ENCODE results near the gene RAB11A. TPM values are rescaled to one million over a fixed set of nuclear protein-coding genes. Genes with fewer than 3 reads are reported as not detected.

The RAB11A gene
- 100 to 1,000 TPM in 11 of 12 donors, not detected in 1; 150 to 213 (median 169) TPM for polyA plus RNA-seq (ENCODE audit: insufficient read length in 12 of 12)
- long read RNA-seq, donor 1, full-length matches to known transcripts: 74 of 104 reads
- long read RNA-seq, donor 1, partial matches to known transcripts: 21 of 104 reads
- long read RNA-seq, donor 1, other reads (novel, unspliced or antisense): 9 of 104 reads
- long read RNA-seq, donor 2, full-length matches to known transcripts: 72 of 111 reads
- long read RNA-seq, donor 2, partial matches to known transcripts: 27 of 111 reads
- long read RNA-seq, donor 2, other reads (novel, unspliced or antisense): 12 of 111 reads
- long read RNA-seq, donor 3, full-length matches to known transcripts: 27 of 38 reads
- long read RNA-seq, donor 3, partial matches to known transcripts: 6 of 38 reads
- long read RNA-seq, donor 3, other reads (novel, unspliced or antisense): 5 of 38 reads
- long read RNA-seq, donor 4, full-length matches to known transcripts: 16 of 21 reads
- long read RNA-seq, donor 4, partial matches to known transcripts: 5 of 21 reads
- long read RNA-seq, donor 4, other reads (novel, unspliced or antisense): 0 of 21 reads
- long read RNA-seq, donor 5, full-length matches to known transcripts: 64 of 88 reads
- long read RNA-seq, donor 5, partial matches to known transcripts: 5 of 88 reads
- long read RNA-seq, donor 5, other reads (novel, unspliced or antisense): 19 of 88 reads
- long read RNA-seq, donor 6, full-length matches to known transcripts: 43 of 62 reads
- long read RNA-seq, donor 6, partial matches to known transcripts: 11 of 62 reads
- long read RNA-seq, donor 6, other reads (novel, unspliced or antisense): 8 of 62 reads
- long read RNA-seq, donor 7, full-length matches to known transcripts: 32 of 43 reads
- long read RNA-seq, donor 7, partial matches to known transcripts: 0 of 43 reads
- long read RNA-seq, donor 7, other reads (novel, unspliced or antisense): 11 of 43 reads
- long read RNA-seq, donor 8, full-length matches to known transcripts: 53 of 69 reads
- long read RNA-seq, donor 8, partial matches to known transcripts: 16 of 69 reads
- long read RNA-seq, donor 8, other reads (novel, unspliced or antisense): 0 of 69 reads
- long read RNA-seq, donor 9, full-length matches to known transcripts: 35 of 83 reads
- long read RNA-seq, donor 9, partial matches to known transcripts: 38 of 83 reads
- long read RNA-seq, donor 9, other reads (novel, unspliced or antisense): 10 of 83 reads
- long read RNA-seq, donor 10, full-length matches to known transcripts: 51 of 62 reads
- long read RNA-seq, donor 10, partial matches to known transcripts: 0 of 62 reads
- long read RNA-seq, donor 10, other reads (novel, unspliced or antisense): 11 of 62 reads
- long read RNA-seq, donor 11, full-length matches to known transcripts: 63 of 82 reads
- long read RNA-seq, donor 11, partial matches to known transcripts: 8 of 82 reads
- long read RNA-seq, donor 11, other reads (novel, unspliced or antisense): 11 of 82 reads

DNA sequence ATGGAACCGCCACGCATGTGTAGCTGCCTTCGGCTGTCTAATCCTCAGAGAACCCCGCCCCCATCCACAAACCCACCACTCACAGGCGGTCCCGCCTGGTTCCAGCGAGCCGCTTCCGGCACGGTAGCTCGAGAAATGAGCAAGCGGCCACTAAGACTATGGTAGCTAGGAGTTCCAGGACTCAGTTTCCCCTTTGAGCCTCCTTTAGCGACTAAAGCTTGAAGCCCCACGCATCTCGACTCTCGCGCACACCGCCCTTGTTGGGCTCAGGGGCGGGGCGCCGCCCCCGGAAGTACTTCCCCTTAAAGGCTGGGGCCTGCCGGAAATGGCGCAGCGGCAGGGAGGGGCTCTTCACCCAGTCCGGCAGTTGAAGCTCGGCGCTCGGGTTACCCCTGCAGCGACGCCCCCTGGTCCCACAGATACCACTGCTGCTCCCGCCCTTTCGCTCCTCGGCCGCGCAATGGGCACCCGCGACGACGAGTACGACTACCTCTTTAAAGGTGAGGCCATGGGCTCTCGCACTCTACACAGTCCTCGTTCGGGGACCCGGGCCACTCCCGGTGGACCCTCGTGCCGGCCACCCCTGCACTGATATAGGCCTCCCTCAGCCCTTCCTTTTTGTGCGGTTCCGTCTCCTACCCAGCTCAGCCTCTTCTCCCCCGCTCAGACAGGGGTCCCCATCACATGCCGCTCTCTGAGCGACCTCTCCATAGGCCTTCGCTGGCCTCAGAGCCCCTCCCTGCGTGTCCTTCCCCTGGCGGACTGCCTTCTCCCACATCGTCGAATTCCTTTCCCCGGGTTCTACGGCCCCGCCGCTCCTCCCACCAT lies at the start of gene RAB11A:
TSS of gene RAB11A (plus strand) at position 366 of the 828 bp plus-strand sequence. CDS start at position 461, 95 bp downstream.
- peak; percentile 97 for DNase-seq

- DNase-seq: no peak
Observed at GRCh38 chr15:65819563-65819960, 49.7 kb upstream of the RAB11A start.

GRCh38 chr15:65821070-65821469 lies 48.2 kb upstream of the RAB11A start:
- no peak for DNase-seq

DNA sequence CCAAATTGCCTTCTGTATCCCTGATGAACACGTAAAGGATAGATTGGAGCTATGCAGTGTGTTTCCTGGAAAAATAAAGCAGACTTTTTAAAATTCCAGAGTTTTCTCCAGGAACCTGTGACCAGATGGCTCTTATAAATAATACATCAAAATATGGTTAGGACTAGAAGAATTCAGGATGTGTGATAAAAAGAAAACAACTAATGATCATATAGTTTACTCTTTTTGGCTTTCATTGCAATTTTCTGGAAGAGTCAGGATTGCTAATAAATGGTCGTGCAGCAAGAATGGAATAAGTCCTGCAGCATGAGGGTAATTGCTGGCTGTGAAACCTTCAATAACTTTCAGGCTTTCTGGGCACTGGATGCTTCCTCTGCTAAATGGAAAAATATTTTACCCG lies 47.0 kb upstream of the RAB11A start:
- no peak for DNase-seq

DNA sequence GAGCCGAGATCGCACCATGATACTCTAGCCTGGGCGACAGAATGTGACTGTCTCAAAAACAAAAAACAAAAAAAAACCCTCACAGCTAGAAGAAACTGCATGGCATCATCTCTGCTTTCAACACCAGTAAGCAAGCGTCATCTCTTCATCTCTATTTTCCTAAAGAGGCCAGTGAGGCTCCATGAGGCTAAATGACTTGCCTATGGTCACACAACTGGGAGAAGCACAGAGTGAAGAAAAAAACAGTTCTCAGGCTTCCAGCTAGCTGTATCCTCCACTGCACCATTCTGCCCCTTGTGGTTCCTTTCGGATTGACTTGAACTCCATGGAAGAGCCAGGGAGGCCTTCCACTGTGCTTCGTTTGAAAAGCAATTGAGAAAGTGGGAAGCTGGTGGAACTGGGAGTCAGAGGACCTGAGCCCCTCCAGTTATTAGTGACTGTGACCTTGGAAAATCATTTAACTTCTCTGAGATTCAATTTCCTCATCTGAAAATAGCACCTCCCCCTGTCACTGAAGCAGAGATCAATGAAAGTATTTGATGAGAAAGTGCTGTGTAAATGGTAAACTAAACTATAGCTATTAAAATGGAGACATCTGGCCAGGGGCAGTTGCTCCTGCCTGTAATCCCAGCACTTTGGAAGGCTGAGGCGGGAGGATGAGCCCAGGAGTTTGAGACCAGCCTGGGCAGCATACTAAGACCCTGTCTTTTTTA lies 45.1 kb upstream of the RAB11A start:
- peak; percentile 38 for DNase-seq

DNA sequence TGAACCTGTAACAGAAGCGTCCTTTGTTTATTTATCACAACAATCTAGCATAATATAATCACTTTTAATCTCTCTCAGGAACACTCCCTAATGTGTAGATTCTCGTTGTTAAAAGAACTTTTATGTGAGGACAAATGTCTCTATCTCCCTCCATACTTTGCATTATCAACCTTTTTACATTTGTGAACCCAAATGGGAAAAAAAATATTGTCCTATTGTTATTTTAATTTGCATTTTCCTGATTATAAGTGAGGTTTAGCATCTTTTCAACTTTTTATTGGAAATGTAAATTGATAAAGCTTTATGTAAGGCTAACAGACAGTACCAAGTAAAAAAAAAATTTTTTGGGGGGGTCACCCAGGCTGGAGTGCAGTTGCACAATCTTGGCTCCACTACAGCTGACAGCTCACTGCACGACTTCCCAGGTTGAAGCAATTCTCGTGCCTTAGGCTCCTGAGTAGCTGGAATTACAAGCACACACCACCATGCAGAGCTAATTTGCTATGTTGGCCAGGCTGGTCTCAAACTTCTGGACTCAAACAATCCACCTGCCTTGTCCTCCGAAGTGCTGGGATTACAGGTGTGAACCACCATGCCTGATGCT lies 44.2 kb upstream of the RAB11A start:
- DNase-seq: no peak

GRCh38 chr15:65827065-65827464 lies 42.2 kb upstream of the RAB11A start:
- DNase-seq: no peak

DNA sequence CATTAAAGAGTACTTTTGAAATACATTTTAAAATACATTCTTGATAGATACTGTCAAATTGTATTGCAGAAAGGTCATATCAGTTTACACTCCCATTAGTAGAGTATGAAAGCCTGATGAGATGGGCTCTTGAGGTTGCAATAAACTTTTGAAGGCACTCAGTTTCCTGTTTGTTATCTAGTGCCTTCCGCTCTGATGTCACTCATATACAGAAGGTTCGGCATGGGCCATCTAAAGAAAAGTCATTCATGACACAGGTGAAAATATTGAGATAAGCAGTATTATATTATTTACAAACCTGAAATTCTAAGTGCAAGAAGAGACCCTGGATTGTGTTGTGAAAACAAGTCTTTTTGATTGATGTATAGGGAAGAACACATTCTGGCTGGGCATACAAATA lies 40.7 kb upstream of the RAB11A start:
- no peak for DNase-seq

- DNase-seq: no peak
Observed at GRCh38 chr15:65829130-65829764, 40.0 kb upstream of the RAB11A start.

- DNase-seq: peak; percentile 90
Observed at GRCh38 chr15:65832549-65833364, 36.5 kb upstream of the RAB11A start.

DNA sequence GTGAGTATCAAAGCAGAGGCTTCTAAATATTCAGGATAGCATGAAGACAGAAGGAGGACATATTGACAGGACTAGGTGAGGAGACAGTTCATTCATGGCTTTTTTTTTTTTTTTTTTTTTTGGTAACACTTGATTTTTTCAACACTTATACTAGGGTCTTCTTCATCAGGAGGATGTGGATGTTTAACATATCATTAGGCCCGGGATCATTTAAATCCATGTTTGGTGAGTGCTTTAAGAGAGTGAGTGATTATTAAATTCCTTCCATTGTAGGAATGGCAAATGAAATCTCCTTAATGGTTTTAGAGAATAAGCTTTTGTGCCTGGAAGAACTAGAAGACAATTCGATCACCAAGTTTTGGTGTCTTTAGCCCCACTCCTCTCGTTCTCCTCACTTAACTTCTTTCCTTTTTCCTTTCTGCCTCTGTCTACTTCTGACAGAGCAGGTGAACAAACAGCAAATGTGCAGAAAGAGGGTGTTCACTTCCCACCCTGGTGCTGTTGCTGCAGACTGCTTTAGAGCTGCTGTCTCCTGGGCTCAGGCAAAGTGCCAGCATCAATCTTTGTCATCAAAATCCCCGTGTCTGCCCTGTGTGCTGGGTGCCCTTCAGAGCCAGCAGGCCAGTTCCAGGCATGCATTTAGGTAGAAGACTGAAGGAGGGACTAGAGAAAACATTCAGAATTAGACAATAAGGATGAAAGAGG lies 35.6 kb upstream of the RAB11A start:
- DNase-seq: no peak

DNA sequence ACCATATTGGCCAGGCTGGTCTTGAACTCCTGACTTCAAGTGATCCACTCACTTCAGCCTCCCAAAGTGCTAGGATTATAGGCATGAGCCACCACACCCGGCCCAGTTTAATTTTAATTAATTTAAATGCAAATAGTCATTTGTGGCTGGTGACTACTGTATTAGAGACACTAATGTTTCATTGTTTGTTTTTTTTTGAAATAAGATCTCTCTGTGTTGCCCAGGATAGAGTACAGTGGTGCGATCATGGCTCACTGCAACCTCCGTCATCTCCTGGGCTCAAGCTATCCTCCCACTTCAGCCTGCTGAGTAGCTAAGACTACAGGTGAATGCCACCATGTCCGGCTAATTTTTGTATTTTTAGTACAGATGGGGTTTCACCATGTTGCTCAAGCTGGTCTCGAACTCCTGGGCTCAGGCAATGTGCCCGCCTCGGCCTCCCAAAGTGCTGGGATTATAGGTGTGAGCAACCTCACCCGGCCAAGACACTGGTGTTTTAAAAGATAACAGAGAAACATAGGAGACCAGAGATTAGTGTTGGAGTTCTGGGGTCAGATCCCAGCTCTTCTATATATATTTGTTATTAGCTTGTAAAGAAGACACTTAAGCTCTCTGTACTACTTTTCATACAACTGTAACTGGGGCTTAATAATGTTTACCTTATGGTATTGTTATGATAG lies 34.5 kb upstream of the RAB11A start:
- no peak for DNase-seq

DNA sequence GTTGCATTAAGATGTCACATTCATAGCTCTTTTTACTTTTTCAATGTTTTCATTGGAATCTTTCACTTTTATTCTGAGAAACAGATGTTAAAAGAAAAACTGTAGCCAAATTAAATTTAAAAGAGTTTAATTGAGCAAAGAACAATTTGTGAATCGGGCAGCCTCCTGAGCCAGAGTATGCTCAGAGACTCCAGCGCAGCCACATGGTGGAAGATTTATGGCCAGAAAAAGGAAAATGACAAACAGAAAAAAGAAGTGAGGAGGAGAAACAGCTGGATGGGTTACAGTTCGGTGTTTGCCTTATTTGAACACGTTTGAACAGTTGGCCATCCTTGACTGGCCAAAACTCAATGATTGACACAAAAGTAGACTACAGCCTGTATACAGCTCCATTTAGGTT lies 33.8 kb upstream of the RAB11A start:
- DNase-seq: no peak

DNA sequence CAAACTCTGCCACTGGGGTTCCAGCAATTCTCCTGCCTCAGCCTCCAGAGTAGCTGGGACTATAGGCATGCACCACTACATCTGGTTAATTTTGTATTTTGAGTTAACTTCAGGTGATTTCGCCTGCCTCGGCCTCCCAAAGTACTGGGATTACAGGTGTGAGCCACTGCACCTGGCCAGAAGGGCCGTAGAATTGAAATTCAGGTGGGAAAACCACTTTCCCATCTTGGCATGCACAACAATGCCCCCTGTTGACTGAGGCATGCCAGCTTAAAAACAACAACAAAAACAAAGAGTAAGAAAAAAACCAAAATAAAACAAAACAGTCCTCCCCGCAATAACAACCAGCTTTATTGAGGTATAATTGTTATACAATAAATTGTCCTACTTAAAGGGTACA lies 32.6 kb upstream of the RAB11A start:
- no peak for DNase-seq

DNA sequence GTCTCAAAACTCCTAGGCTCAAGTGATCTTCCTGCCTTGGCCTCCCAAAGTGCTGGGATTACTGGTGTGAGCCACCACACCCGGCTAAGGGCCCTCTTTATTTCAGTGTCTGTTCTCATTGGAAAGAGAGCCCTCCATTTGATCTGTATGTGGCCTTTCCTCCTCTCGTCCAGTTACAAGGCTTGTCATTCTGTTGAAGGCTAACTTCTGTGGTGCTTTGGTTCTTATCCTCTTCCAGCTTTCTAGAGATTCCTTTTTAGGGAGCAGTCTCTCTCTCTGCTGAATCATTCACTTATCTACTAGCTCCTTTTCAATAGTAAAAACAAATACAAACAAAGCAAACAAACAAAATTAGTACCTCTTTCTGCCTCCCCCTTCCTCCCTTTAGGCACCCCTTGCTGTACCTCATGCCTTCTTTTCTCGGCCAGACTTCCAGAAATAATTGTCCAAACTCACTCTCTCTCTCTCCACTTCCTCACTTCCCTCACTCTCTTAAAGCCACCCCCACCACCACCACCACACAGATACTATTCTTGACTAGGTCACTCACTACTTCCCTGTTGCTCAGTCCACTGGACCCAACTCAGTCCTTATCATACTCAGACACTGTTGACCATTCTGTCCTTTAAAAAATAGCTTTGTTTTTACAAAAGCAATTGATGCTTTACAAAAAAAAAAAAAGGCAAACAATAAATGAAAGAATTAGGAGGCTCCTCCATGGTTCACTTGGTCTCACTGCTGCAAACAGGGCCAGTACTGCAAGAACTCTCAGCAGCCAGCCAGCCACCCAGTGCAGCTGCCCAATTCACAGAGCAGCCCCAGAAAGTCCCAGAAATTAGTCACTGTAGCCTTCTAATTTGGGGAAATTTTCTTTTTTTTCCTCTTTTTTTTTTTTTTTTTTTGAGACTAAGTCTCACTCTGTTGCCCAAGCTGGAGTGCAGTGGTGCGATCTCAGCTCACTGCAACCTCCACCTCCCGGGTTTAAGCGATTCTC lies 31.7 kb upstream of the RAB11A start:
- no peak for DNase-seq
